ENCODE results near the gene FRS2.
A peak's percentile ranks its signal among the peaks of the same experiment; 100 is the strongest.

FRS2 gene

GRCh38 chr12:69534389-69534822 is 64.2 kb downstream of the FRS2 start:
- no peak overlapping the region for H3K4me3 ChIP-seq (ENCODE audit: low read depth, low read length)
- TF ChIP-seq CTCF (conservative IDR thresholded peaks at IDR 0.05; ENCODE audit: low read depth, low read length), result no peak
- DNase-seq (ENCODE audit: low read depth), result peak; percentile 100

GRCh38 chr12:69540987-69541386 is 70.8 kb downstream of the FRS2 start:
- DNase-seq (ENCODE audit: low read depth), result peak; percentile 81
- H3K4me3 ChIP-seq (ENCODE audit: low read depth, low read length), result no peak overlapping the region
- peak; percentile 31 for TF ChIP-seq CTCF (conservative IDR thresholded peaks at IDR 0.05; ENCODE audit: low read depth, low read length)

GRCh38 chr12:69544087-69544486 is 73.9 kb downstream of the FRS2 start:
- TF ChIP-seq CTCF (conservative IDR thresholded peaks at IDR 0.05; ENCODE audit: low read depth, low read length), result no peak
- no peak for DNase-seq (ENCODE audit: low read depth)
- no peak overlapping the region for H3K4me3 ChIP-seq (ENCODE audit: low read depth, low read length)

DNA sequence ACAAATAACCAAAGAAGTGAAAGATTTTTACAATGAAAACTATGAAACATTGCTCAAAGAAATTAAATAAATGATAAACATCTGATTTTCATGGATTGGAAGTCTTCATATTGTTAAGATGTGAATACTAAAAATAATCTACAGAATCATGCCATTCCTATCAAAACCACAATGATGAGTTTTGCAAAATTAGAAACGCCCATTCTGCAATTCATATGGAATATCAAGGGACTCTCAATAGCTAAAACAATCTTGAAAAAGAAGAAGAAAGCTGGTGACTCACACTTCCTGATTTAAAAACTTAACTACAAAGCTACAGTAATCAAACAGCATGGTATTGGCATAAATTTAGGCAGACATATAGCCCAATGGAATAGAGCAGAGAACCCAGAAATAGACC is 74.9 kb downstream of the FRS2 start:
- no peak for TF ChIP-seq CTCF (conservative IDR thresholded peaks at IDR 0.05; ENCODE audit: low read depth, low read length)
- DNase-seq (ENCODE audit: low read depth), result no peak
- H3K4me3 ChIP-seq (ENCODE audit: low read depth, low read length), result no peak overlapping the region

GRCh38 chr12:69546693-69547438 is 76.7 kb downstream of the FRS2 start:
- no peak for TF ChIP-seq CTCF (conservative IDR thresholded peaks at IDR 0.05; ENCODE audit: low read depth, low read length)
- DNase-seq (ENCODE audit: low read depth), result no peak
- no peak overlapping the region for H3K4me3 ChIP-seq (ENCODE audit: low read depth, low read length)

GRCh38 chr12:69548687-69549086 is 78.5 kb downstream of the FRS2 start:
- no peak overlapping the region for H3K4me3 ChIP-seq (ENCODE audit: low read depth, low read length)
- TF ChIP-seq CTCF (conservative IDR thresholded peaks at IDR 0.05; ENCODE audit: low read depth, low read length), result no peak
- no peak for DNase-seq (ENCODE audit: low read depth)
